Measurements from ENCODE around the gene SPAG4.

- no peak for TF ChIP-seq CTCF (conservative IDR thresholded peaks at IDR 0.05 in 1 of 2, IDR thresholded peaks at IDR 0.05 in 1 of 2; ENCODE audit: low read depth in 1 of 2, low read length in 2 of 2)
- TF ChIP-seq EZH2 (IDR thresholded peaks at IDR 0.05; ENCODE audit: low read length, missing control alignments): no peak
Observed at GRCh38 chr20:35598899-35599775, 16.5 kb upstream of the SPAG4 start.
